HEK293 (cell line): ENCODE results near the gene CALCOCO1.

Source experiments
- CTCF ChIP-seq: fragments of 450-650 bp; formaldehyde crosslinking; IDR thresholded peaks from 2 replicates; pipeline ENCODE4 v1.5.1; 2016; ENCODE audit warnings: missing biosample characterization, missing genetic modification characterization
- GLIS1 ChIP-seq: fragments of 450-650 bp; formaldehyde crosslinking; IDR thresholded peaks from 2 replicates; pipeline ENCODE4 v1.5.1; 2016; ENCODE audit warnings: missing biosample characterization, missing genetic modification characterization
- PBX3 ChIP-seq: sonication (generic); formaldehyde crosslinking; IDR thresholded peaks from 2 replicates; pipeline ENCODE4 v1.8.1; 2022; ENCODE audit warnings: mild to moderate bottlenecking, moderate library complexity, missing genetic modification reagents
- REST ChIP-seq: fragments of 450-650 bp; formaldehyde crosslinking; IDR thresholded peaks from 2 replicates; pipeline ENCODE4 v1.5.1; 2016; ENCODE audit warnings: missing biosample characterization, missing genetic modification characterization
- YY1 ChIP-seq: fragments of 450-650 bp; formaldehyde crosslinking; IDR thresholded peaks from 2 replicates; pipeline ENCODE4 v1.5.1; 2018; ENCODE audit warnings: missing biosample characterization, missing genetic modification characterization
- ZNF23 ChIP-seq: fragments of 450-650 bp; formaldehyde crosslinking; IDR thresholded peaks from 2 replicates; pipeline ENCODE4 v1.5.1; 2016; ENCODE audit warnings: missing biosample characterization, missing genetic modification characterization, borderline replicate concordance
- ZNF239 ChIP-seq: fragments of 450-650 bp; formaldehyde crosslinking; IDR thresholded peaks from 2 replicates; pipeline ENCODE4 v1.5.1; 2016; ENCODE audit warnings: missing biosample characterization, missing genetic modification characterization
- ZNF26 ChIP-seq: fragments of 450-650 bp; formaldehyde crosslinking; IDR thresholded peaks from 2 replicates; pipeline ENCODE4 v1.5.1; 2016; ENCODE audit warnings: missing biosample characterization, missing genetic modification characterization
- ZNF354C ChIP-seq: fragments of 450-650 bp; formaldehyde crosslinking; IDR thresholded peaks from 2 replicates; pipeline ENCODE4 v1.5.1; 2016; ENCODE audit warnings: missing biosample characterization, missing genetic modification characterization, low read depth, borderline replicate concordance
- ZNF501 ChIP-seq: fragments of 450-650 bp; formaldehyde crosslinking; IDR thresholded peaks from 2 replicates; pipeline ENCODE4 v1.5.1; 2016; ENCODE audit warnings: missing biosample characterization, missing genetic modification characterization
- ZNF610 ChIP-seq: fragments of 450-650 bp; formaldehyde crosslinking; IDR thresholded peaks from 2 replicates; pipeline ENCODE4 v1.5.1; 2016; ENCODE audit warnings: missing biosample characterization, missing genetic modification characterization, borderline replicate concordance
- ZNF792 ChIP-seq: fragments of 450-650 bp; formaldehyde crosslinking; IDR thresholded peaks from 2 replicates; pipeline ENCODE4 v1.5.1; 2016; ENCODE audit warnings: missing biosample characterization, missing genetic modification characterization

- TF ChIP-seq ZNF501 (tag by site-specific recombination) (no peak), ZNF239 (no peak), REST (tag by site-specific recombination) (no peak), CTCF (tag by site-specific recombination) (no peak), ZNF792 (tag by site-specific recombination) (no peak), ZNF610 (no peak), GLIS1 (tag by site-specific recombination) (no peak), ZNF23 (tag by site-specific recombination) (no peak), ZNF26 (tag by site-specific recombination) (no peak), PBX3 (CRISPR knock-in tag) (no peak), YY1 (tag by site-specific recombination) (no peak), ZNF354C (tag by site-specific recombination) (no peak)
Measured at GRCh38 chr12:53744130-53744441, 16.8 kb upstream of the CALCOCO1 start.
